GM12891 (cell line): Measurements from ENCODE around the gene SLC49A3.

ENCODE experiments used
- PAX5 ChIP-seq: IDR thresholded peaks from 2 replicates; pipeline ENCODE4 v1.6.1; 2011; ENCODE audit warnings: low read length, moderate library complexity, mild to moderate bottlenecking; ENCODE audit not compliant: insufficient read depth, severe bottlenecking
- POLR2A ChIP-seq: IDR thresholded peaks from 2 replicates; pipeline ENCODE4 v1.6.1; 2011; ENCODE audit warnings: low read depth, low read length, control low read depth
- POLR2AphosphoS5 ChIP-seq: IDR thresholded peaks from 2 replicates; pipeline ENCODE4 v1.6.1; 2011; ENCODE audit warnings: low read depth, low read length, control low read depth
- POU2F2 ChIP-seq: IDR thresholded peaks from 2 replicates; pipeline ENCODE4 v1.6.1; 2011; ENCODE audit warnings: low read depth, mild to moderate bottlenecking, control low read depth, low read length, moderate library complexity
- SPI1 ChIP-seq: IDR thresholded peaks from 2 replicates; pipeline ENCODE4 v1.6.1; 2011; ENCODE audit warnings: low read depth, low read length, control low read depth
- TAF1 ChIP-seq: IDR thresholded peaks from 2 replicates; pipeline ENCODE4 v1.6.1; 2011; ENCODE audit warnings: low read depth, low read length, control low read depth

DNA sequence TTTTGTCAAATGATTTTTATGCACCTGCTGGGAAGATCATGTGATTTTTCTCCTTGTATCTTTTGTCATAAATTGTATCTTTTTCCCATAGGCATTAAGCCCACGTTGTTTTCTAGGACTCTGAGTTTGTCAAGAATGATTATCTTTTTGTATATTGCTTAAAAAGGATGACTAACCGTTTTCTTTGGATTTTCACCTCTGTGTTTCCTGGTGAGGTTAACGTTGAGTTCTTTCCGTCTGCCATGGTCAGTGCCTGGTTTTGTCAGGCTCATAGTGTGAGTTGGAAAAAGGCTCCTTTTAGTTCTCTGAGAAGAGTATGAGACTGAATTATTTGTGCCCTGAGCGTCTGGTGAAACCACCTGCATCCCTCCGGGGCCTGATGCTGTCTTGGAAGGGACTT is 38.6 kb upstream of the SLC49A3 start:
- TF ChIP-seq POLR2A = no peak
- no peak for TF ChIP-seq TAF1
- TF ChIP-seq POLR2AphosphoS5 = no peak
- TF ChIP-seq SPI1 = no peak
- TF ChIP-seq PAX5 = no peak
- TF ChIP-seq POU2F2 = no peak
